ENCODE results near the gene EPAS1.
A peak's percentile ranks its signal among the peaks of the same experiment; 100 is the strongest.

The EPAS1 gene

GRCh38 chr2:46303233-46303632, 6.0 kb downstream of the EPAS1 start:
- no peak for DNase-seq

GRCh38 chr2:46303822-46304221, 6.6 kb downstream of the EPAS1 start:
- no peak for DNase-seq

- DNase-seq: no peak
These were observed 7.4 kb downstream of the EPAS1 start for GRCh38 chr2:46304635-46305034.

- no peak for DNase-seq
These were observed 8.0 kb downstream of the EPAS1 start for GRCh38 chr2:46305187-46305586.

- DNase-seq: no peak
These were observed 8.6 kb downstream of the EPAS1 start for GRCh38 chr2:46305767-46306166.

- DNase-seq: peak; percentile 35 to 67
These were observed 9.1 kb downstream of the EPAS1 start for GRCh38 chr2:46306330-46306751.

GRCh38 chr2:46306988-46307655, 9.9 kb downstream of the EPAS1 start:
- no peak for DNase-seq

GRCh38 chr2:46308081-46308480, 10.9 kb downstream of the EPAS1 start:
- no peak for DNase-seq

- DNase-seq: peak; percentile 27 to 40
These were observed 11.4 kb downstream of the EPAS1 start for GRCh38 chr2:46308629-46309028.

- DNase-seq: no peak
These were observed 12.1 kb downstream of the EPAS1 start for GRCh38 chr2:46309052-46309953.

GRCh38 chr2:46310446-46310845, 13.2 kb downstream of the EPAS1 start:
- no peak for DNase-seq

GRCh38 chr2:46311651-46312223, 14.5 kb downstream of the EPAS1 start:
- DNase-seq: no peak

- no peak for DNase-seq
These were observed 15.9 kb downstream of the EPAS1 start for GRCh38 chr2:46313063-46313462.

GRCh38 chr2:46314065-46314835, 17.0 kb downstream of the EPAS1 start:
- no peak for DNase-seq

GRCh38 chr2:46315103-46315890, 18.1 kb downstream of the EPAS1 start:
- DNase-seq: peak; percentile 36 to 41

- DNase-seq: no peak
These were observed 19.9 kb downstream of the EPAS1 start for GRCh38 chr2:46317094-46317486.

GRCh38 chr2:46318579-46319460, 21.6 kb downstream of the EPAS1 start:
- DNase-seq: no peak

GRCh38 chr2:46319711-46320110, 22.5 kb downstream of the EPAS1 start:
- DNase-seq: no peak

GRCh38 chr2:46320141-46320567, 22.9 kb downstream of the EPAS1 start:
- no peak for DNase-seq

GRCh38 chr2:46323730-46324129, 26.5 kb downstream of the EPAS1 start:
- DNase-seq: no peak

Data from inflammatory macrophage (primary cell).